ENCODE results near the gene PTPN14. TPM values are rescaled to one million over a fixed set of nuclear protein-coding genes. Genes with fewer than 3 reads are reported as not detected.
A peak's percentile ranks its signal among the peaks of the same experiment; 100 is the strongest.

The PTPN14 gene
- total RNA-seq, 1 donor from 2014 or later, result 43.7 TPM

- H3K27me3 ChIP-seq, result no peaks in the 10 kb centered on the region
- H3K27ac ChIP-seq, result no peak overlapping the region
- TF ChIP-seq, protein P1, sequence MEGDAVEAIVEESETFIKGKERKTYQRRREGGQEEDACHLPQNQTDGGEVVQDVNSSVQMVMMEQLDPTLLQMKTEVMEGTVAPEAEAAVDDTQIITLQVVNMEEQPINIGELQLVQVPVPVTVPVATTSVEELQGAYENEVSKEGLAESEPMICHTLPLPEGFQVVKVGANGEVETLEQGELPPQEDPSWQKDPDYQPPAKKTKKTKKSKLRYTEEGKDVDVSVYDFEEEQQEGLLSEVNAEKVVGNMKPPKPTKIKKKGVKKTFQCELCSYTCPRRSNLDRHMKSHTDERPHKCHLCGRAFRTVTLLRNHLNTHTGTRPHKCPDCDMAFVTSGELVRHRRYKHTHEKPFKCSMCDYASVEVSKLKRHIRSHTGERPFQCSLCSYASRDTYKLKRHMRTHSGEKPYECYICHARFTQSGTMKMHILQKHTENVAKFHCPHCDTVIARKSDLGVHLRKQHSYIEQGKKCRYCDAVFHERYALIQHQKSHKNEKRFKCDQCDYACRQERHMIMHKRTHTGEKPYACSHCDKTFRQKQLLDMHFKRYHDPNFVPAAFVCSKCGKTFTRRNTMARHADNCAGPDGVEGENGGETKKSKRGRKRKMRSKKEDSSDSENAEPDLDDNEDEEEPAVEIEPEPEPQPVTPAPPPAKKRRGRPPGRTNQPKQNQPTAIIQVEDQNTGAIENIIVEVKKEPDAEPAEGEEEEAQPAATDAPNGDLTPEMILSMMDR (IDR thresholded peaks at IDR 0.05), result no peak
- intact Hi-C loops (cut with DNase I), result no loop called here
- no peak for DNase-seq
- H3K4me3 ChIP-seq, result no peak overlapping the region
- H3K36me3 ChIP-seq, result peaks cover 35% of the 10 kb centered on the region
- ATAC-seq, result no peak
- H3K9me3 ChIP-seq, result no peaks in the 10 kb centered on the region
- H3K4me1 ChIP-seq, result no peaks in the 10 kb centered on the region
These were observed 166.9 kb downstream of the PTPN14 start for GRCh38 chr1:214384373-214385079.

DNA sequence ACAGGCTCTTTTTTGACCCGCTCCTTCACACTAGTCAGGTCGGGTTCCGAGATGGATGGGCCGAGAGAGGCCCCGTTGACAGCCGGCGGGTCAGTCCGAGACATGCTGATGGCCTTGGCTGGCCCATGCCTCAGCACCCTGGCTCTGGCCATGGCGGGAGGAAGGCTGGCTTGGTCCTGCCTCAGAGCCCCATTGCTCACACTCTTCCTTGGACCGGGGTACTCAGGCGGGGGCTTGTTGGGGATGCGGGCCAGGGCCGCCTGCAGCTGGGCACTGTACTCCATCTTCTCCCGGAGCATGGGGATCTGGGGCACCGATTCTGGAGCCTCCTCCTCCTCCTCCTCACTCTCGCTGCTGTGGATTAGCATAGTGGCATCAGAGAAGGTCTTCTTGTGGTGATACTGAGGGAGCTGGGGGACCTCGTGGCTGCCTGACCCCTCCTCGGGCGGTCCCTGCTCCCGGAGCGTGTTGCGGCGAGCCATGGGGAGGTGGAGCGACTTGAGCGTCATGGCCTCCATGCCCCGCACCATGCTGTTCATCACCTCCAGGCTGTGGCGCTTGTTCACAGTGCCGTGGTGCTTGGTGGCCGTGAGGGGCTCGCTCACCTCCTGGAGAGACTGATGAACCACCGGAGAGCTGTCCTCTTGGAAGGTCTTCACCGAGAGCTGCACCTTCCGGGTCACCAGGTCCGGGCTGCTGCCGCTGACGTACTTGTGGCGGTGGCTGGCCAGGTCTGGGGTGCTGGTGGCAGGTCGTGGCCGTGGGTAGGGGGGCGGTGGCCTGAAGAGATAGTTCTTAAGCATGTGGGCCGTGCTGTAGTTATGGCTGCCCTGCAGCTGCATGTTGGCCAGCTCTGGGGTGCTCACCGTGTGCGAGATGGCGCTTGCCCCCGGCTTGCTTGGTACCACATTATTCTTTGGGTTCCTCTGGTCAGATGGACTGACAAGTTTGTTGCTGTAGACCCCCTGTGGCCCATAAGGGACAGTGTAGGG, 167.7 kb downstream of the PTPN14 start:
- ATAC-seq, result peak; percentile 33

DNA sequence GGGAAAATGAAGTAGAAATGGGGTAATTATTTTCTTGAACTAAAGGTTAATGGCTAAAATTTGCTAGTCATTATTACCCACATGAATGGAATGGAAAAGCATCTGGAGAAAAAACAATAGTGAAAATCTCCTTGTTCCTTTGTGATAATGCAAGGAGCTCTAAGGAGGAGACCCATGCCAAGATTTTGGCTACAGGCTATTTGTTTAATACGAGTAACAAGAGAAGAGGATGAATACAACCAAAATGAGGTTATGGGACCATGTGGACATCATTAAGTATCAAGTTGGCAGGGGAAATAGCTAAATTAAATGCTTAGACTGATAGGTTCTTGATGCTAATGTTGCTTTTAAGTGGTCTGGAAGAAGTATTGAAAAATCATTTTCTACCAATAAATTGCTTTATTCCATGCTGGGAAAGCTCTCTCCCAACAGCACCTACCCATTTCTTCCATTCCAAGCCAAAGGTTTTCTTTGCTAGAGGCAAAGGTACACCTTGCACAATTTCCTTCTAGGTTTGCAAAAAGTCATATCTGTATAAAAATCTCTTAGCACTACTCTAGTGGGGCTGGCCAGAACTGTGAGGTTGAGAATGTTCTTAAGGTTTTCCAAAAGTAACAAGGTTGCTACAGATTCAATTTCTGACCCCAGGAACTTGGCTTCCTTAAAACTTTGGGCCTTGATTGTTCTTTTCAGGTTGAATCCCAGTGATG, 170.3 kb downstream of the PTPN14 start:
- Histone ChIP-seq H3K36me3 (peaks cover 28% of the 10 kb centered on the region), H3K27me3 (no peaks in the 10 kb centered on the region), H3K27ac (no peak overlapping the region), H3K4me3 (no peak overlapping the region), H3K9me3 (no peaks in the 10 kb centered on the region), H3K4me1 (no peaks in the 10 kb centered on the region)
- TF ChIP-seq, protein P1 (IDR thresholded peaks at IDR 0.05), result no peak
- DNase-seq (no peak), ATAC-seq (no peak)
- intact Hi-C loops (cut with DNase I), result no loop called here

More for the DNA sequence above, 167.7 kb downstream of the PTPN14 start:
- Histone ChIP-seq H3K27me3 (no peaks in the 10 kb centered on the region), H3K36me3 (peaks cover 35% of the 10 kb centered on the region), H3K4me3 (no peak overlapping the region), H3K9me3 (no peaks in the 10 kb centered on the region), H3K27ac (no peak overlapping the region), H3K4me1 (no peaks in the 10 kb centered on the region)
- DNase-seq, result no peak
- intact Hi-C loops (cut with DNase I), result no loop called here
- TF ChIP-seq, protein P1 (IDR thresholded peaks at IDR 0.05), result no peak

DNA sequence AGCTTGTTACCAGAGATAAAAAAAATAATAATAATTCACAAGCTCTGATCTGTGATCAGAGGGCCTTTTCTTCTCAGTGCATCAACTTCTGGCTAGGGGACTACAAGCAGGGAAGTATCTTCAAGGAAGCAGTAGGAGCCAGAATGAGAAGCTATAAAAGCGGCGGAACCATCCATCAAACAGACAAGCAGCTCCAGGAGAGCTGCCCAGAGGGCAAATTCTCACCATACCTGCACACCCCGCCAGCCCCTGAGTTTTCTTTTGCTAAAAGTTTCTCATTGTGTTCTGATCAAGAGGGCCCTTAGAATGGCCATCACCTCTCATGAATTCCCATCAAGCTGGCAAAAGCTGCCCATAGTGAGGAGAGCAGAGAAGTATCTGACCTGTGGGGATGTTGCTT, 171.0 kb downstream of the PTPN14 start:
- Histone ChIP-seq H3K27ac (no peak overlapping the region), H3K27me3 (no peaks in the 10 kb centered on the region), H3K4me1 (no peaks in the 10 kb centered on the region), H3K36me3 (peaks cover 28% of the 10 kb centered on the region), H3K9me3 (no peaks in the 10 kb centered on the region), H3K4me3 (no peak overlapping the region)
- intact Hi-C loops (cut with DNase I), result no loop called here
- TF ChIP-seq, protein P1 (IDR thresholded peaks at IDR 0.05), result no peak
- no peak for DNase-seq
- no peak for ATAC-seq

- Histone ChIP-seq H3K27ac (no peak overlapping the region), H3K4me3 (no peak overlapping the region), H3K9me3 (no peaks in the 10 kb centered on the region), H3K36me3 (peaks cover 24% of the 10 kb centered on the region), H3K27me3 (no peaks in the 10 kb centered on the region), H3K4me1 (no peaks in the 10 kb centered on the region)
- TF ChIP-seq, protein P1 (IDR thresholded peaks at IDR 0.05), result no peak
- ATAC-seq (no peak), DNase-seq (no peak)
- intact Hi-C loops (cut with DNase I), result no loop called here
These were observed 172.0 kb downstream of the PTPN14 start for GRCh38 chr1:214379236-214379970.

Data from upper lobe of right lung (tissue), 1 donor.